Measurements from ENCODE around the gene ATP2C2. TPM values are rescaled to one million over a fixed set of nuclear protein-coding genes. Genes with fewer than 3 reads are reported as not detected.

Gene ATP2C2
- total and polyA plus RNA-seq, 2 experiments from 2014 or later, result 2.1 TPM

DNA sequence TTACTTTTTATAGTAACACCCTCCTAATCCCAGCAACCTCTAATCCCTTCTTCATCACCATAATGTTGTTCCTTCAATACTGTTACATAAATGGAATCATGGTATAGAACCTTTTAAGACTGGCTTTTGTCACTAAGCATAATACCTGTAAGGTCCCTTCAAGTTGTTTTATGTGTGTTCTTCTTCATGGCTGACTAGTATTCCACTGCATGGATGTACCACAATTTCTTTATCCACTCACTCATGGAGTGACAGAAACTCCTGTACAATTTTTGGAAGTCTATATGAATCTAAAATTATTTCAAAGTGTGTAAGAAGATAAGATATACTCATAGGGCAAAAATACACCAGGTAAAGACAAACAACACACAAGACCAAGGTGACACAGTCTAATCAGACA lies 99.4 kb downstream of the ATP2C2 start:
- Mint-ChIP-seq H3K27me3 (ENCODE audit: insufficient read depth, low read depth, poor library complexity) (peaks cover 6% of the 10 kb centered on the region), H3K36me3 (ENCODE audit: low read depth) (peaks cover 42% of the 10 kb centered on the region), H3K9me3 (peaks cover 30% of the 10 kb centered on the region), H3K4me1 (no peaks in the 10 kb centered on the region), H3K27ac (no peak overlapping the region), H3K4me3 (no peak overlapping the region)
- peaks cover 16% of the 10 kb centered on the region; the same call in 1 of the 2 replicates for H3K36me3 ChIP-seq (ENCODE audit: insufficient read depth)
- no peak for ATAC-seq
- no peaks in the 10 kb centered on the region for H3K4me1 ChIP-seq (ENCODE audit: insufficient read depth)
- H3K79me2 ChIP-seq (replicated peaks; ENCODE audit: insufficient read depth), result no peaks in the 10 kb centered on the region
- no peaks in the 10 kb centered on the region for H3K27me3 ChIP-seq (ENCODE audit: insufficient read depth)
- H3F3A ChIP-seq (replicated peaks; ENCODE audit: low read depth), result no peaks in the 10 kb centered on the region
- no peak overlapping the region for H2AFZ ChIP-seq
- no peak overlapping the region for H3K4me2 ChIP-seq
- TF ChIP-seq ZNF331 (CRISPR knock-in tag; IDR thresholded peaks at IDR 0.05; ENCODE audit: low read depth) (no peak), JUNB (IDR thresholded peaks at IDR 0.05; ENCODE audit: unreplicated experiment) (no peak), NANOG (IDR thresholded peaks at IDR 0.05; ENCODE audit: borderline replicate concordance) (no peak), EZH2 (IDR thresholded peaks at IDR 0.05; ENCODE audit: low read depth, unreplicated experiment) (no peak), CREB1 (CRISPR knock-in tag; IDR thresholded peaks at IDR 0.05; ENCODE audit: low read depth) (no peak), POLR2AphosphoS5 (IDR thresholded peaks at IDR 0.05; ENCODE audit: low read depth) (no peak), EZH2phosphoT487 (IDR thresholded peaks at IDR 0.05; ENCODE audit: unreplicated experiment) (no peak), STAT1 (IDR thresholded peaks at IDR 0.05; ENCODE audit: unreplicated experiment) (no peak), ZNF114 (CRISPR knock-in tag; IDR thresholded peaks at IDR 0.05) (no peak)
- TF ChIP-seq, protein P1, sequence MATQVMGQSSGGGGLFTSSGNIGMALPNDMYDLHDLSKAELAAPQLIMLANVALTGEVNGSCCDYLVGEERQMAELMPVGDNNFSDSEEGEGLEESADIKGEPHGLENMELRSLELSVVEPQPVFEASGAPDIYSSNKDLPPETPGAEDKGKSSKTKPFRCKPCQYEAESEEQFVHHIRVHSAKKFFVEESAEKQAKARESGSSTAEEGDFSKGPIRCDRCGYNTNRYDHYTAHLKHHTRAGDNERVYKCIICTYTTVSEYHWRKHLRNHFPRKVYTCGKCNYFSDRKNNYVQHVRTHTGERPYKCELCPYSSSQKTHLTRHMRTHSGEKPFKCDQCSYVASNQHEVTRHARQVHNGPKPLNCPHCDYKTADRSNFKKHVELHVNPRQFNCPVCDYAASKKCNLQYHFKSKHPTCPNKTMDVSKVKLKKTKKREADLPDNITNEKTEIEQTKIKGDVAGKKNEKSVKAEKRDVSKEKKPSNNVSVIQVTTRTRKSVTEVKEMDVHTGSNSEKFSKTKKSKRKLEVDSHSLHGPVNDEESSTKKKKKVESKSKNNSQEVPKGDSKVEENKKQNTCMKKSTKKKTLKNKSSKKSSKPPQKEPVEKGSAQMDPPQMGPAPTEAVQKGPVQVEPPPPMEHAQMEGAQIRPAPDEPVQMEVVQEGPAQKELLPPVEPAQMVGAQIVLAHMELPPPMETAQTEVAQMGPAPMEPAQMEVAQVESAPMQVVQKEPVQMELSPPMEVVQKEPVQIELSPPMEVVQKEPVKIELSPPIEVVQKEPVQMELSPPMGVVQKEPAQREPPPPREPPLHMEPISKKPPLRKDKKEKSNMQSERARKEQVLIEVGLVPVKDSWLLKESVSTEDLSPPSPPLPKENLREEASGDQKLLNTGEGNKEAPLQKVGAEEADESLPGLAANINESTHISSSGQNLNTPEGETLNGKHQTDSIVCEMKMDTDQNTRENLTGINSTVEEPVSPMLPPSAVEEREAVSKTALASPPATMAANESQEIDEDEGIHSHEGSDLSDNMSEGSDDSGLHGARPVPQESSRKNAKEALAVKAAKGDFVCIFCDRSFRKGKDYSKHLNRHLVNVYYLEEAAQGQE (IDR thresholded peaks at IDR 0.05; ENCODE audit: unreplicated experiment), result no peak
- TF ChIP-seq, protein P2, sequence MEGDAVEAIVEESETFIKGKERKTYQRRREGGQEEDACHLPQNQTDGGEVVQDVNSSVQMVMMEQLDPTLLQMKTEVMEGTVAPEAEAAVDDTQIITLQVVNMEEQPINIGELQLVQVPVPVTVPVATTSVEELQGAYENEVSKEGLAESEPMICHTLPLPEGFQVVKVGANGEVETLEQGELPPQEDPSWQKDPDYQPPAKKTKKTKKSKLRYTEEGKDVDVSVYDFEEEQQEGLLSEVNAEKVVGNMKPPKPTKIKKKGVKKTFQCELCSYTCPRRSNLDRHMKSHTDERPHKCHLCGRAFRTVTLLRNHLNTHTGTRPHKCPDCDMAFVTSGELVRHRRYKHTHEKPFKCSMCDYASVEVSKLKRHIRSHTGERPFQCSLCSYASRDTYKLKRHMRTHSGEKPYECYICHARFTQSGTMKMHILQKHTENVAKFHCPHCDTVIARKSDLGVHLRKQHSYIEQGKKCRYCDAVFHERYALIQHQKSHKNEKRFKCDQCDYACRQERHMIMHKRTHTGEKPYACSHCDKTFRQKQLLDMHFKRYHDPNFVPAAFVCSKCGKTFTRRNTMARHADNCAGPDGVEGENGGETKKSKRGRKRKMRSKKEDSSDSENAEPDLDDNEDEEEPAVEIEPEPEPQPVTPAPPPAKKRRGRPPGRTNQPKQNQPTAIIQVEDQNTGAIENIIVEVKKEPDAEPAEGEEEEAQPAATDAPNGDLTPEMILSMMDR (conservative IDR thresholded peaks at IDR 0.05; ENCODE audit: low read depth in 2 of 2), result no peak
- TF ChIP-seq, protein P3, sequence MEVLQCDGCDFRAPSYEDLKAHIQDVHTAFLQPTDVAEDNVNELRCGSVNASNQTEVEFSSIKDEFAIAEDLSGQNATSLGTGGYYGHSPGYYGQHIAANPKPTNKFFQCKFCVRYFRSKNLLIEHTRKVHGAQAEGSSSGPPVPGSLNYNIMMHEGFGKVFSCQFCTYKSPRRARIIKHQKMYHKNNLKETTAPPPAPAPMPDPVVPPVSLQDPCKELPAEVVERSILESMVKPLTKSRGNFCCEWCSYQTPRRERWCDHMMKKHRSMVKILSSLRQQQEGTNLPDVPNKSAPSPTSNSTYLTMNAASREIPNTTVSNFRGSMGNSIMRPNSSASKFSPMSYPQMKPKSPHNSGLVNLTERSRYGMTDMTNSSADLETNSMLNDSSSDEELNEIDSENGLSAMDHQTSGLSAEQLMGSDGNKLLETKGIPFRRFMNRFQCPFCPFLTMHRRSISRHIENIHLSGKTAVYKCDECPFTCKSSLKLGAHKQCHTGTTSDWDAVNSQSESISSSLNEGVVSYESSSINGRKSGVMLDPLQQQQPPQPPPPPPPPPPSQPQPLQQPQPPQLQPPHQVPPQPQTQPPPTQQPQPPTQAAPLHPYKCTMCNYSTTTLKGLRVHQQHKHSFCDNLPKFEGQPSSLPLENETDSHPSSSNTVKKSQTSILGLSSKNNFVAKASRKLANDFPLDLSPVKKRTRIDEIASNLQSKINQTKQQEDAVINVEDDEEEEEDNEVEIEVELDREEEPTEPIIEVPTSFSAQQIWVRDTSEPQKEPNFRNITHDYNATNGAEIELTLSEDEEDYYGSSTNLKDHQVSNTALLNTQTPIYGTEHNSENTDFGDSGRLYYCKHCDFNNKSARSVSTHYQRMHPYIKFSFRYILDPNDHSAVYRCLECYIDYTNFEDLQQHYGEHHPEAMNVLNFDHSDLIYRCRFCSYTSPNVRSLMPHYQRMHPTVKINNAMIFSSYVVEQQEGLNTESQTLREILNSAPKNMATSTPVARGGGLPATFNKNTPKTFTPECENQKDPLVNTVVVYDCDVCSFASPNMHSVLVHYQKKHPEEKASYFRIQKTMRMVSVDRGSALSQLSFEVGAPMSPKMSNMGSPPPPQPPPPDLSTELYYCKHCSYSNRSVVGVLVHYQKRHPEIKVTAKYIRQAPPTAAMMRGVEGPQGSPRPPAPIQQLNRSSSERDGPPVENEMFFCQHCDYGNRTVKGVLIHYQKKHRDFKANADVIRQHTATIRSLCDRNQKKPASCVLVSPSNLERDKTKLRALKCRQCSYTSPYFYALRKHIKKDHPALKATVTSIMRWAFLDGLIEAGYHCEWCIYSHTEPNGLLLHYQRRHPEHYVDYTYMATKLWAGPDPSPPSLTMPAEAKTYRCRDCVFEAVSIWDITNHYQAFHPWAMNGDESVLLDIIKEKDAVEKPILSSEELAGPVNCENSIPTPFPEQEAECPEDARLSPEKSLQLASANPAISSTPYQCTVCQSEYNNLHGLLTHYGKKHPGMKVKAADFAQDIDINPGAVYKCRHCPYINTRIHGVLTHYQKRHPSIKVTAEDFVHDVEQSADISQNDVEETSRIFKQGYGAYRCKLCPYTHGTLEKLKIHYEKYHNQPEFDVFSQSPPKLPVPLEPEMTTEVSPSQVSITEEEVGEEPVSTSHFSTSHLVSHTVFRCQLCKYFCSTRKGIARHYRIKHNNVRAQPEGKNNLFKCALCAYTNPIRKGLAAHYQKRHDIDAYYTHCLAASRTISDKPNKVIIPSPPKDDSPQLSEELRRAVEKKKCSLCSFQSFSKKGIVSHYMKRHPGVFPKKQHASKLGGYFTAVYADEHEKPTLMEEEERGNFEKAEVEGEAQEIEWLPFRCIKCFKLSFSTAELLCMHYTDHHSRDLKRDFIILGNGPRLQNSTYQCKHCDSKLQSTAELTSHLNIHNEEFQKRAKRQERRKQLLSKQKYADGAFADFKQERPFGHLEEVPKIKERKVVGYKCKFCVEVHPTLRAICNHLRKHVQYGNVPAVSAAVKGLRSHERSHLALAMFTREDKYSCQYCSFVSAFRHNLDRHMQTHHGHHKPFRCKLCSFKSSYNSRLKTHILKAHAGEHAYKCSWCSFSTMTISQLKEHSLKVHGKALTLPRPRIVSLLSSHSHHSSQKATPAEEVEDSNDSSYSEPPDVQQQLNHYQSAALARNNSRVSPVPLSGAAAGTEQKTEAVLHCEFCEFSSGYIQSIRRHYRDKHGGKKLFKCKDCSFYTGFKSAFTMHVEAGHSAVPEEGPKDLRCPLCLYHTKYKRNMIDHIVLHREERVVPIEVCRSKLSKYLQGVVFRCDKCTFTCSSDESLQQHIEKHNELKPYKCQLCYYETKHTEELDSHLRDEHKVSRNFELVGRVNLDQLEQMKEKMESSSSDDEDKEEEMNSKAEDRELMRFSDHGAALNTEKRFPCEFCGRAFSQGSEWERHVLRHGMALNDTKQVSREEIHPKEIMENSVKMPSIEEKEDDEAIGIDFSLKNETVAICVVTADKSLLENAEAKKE (CRISPR knock-in tag; IDR thresholded peaks at IDR 0.05), result no peak
- TF ChIP-seq, protein P4, sequence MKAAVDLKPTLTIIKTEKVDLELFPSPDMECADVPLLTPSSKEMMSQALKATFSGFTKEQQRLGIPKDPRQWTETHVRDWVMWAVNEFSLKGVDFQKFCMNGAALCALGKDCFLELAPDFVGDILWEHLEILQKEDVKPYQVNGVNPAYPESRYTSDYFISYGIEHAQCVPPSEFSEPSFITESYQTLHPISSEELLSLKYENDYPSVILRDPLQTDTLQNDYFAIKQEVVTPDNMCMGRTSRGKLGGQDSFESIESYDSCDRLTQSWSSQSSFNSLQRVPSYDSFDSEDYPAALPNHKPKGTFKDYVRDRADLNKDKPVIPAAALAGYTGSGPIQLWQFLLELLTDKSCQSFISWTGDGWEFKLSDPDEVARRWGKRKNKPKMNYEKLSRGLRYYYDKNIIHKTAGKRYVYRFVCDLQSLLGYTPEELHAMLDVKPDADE (IDR thresholded peaks at IDR 0.05), result no peak
- DNase-seq (ENCODE audit: low spot score), result no peak
- H3K9me2 ChIP-seq (ENCODE audit: insufficient read depth), result no peaks in the 10 kb centered on the region
- no peaks in the 10 kb centered on the region for H4K20me1 ChIP-seq (replicated peaks; ENCODE audit: insufficient read depth)
- H3K27ac ChIP-seq (ENCODE audit: low read depth), result no peak overlapping the region
- H3K4me3 ChIP-seq, result no peak overlapping the region
